Hepatocyte (in vitro differentiated cells): ENCODE data around the gene OBP2A. TPM values are rescaled to one million over a fixed set of nuclear protein-coding genes. Genes with fewer than 3 reads are reported as not detected.

Source experiments
- DNase-seq: peaks from one replicate; pipeline ENCODE4 v3.0.0-alpha.2; 2016; ENCODE audit warnings: low spot score
- H2AFZ ChIP-seq: fragments of 200-600 bp; sonication (generic); 2 replicates; pipeline ENCODE4 v1.6.0; 2016; ENCODE audit warnings: antibody characterized with exemption, mild to moderate bottlenecking
- H3K27ac ChIP-seq: fragments of 200-600 bp; sonication (generic); 2 replicates; pipeline ENCODE4 v1.5.1; 2016; ENCODE audit warnings: mild to moderate bottlenecking
- H3K27me3 ChIP-seq: fragments of 200-600 bp; sonication (generic); 2 replicates; pipeline ENCODE4 v1.6.1; 2016
- H3K36me3 ChIP-seq: fragments of 200-600 bp; sonication (generic); replicated peaks from 2 replicates; pipeline ENCODE4 v1.5.1; 2016; ENCODE audit warnings: low read depth; ENCODE audit not compliant: insufficient read depth
- H3K4me1 ChIP-seq: fragments of 200-600 bp; sonication (generic); 2 replicates; pipeline ENCODE4 v1.5.1; 2016; ENCODE audit warnings: mild to moderate bottlenecking, moderate library complexity; ENCODE audit not compliant: insufficient read depth
- H3K4me2 ChIP-seq: fragments of 200-600 bp; sonication (generic); 2 replicates; pipeline ENCODE4 v1.6.0; 2016
- H3K4me3 ChIP-seq: fragments of 200-600 bp; sonication (generic); 2 replicates; pipeline ENCODE4 v1.5.1; 2016; ENCODE audit warnings: mild to moderate bottlenecking
- H3K79me2 ChIP-seq: fragments of 200-600 bp; sonication (generic); 2 replicates; pipeline ENCODE4 v1.6.0; 2017; ENCODE audit warnings: mild to moderate bottlenecking
- H3K9me2 ChIP-seq: fragments of 200-600 bp; sonication (generic); replicated peaks from 2 replicates; pipeline ENCODE4 v1.6.0; 2017; ENCODE audit warnings: mild to moderate bottlenecking; ENCODE audit not compliant: insufficient read depth
- H3K9me3 ChIP-seq: fragments of 200-600 bp; sonication (generic); 2 replicates; pipeline ENCODE4 v1.5.1; 2016; ENCODE audit warnings: low read depth, mild to moderate bottlenecking
- H4K20me1 ChIP-seq: fragments of 200-600 bp; sonication (generic); 2 replicates; pipeline ENCODE4 v1.6.0; 2016; ENCODE audit warnings: mild to moderate bottlenecking; ENCODE audit not compliant: insufficient read depth, poor library complexity, severe bottlenecking
- EZH2 ChIP-seq: fragments of 200-600 bp; sonication (generic); IDR thresholded peaks from 2 replicates; pipeline ENCODE4 v1.6.1; 2016; ENCODE audit warnings: antibody characterized with exemption, mild to moderate bottlenecking, borderline replicate concordance
- EZH2phosphoT487 ChIP-seq: fragments of 200-600 bp; sonication (generic); IDR thresholded peaks from one replicate; pipeline ENCODE4 v1.6.1; 2018; ENCODE audit warnings: antibody characterized with exemption, mild to moderate bottlenecking, low read depth, moderate library complexity; ENCODE audit not compliant: unreplicated experiment, severe bottlenecking
- WGBS: methylation state at CpG from one replicate; pipeline ENCODE4 v1.1.6; 2016; ENCODE audit warnings: low lambda C conversion rate; ENCODE audit errors: missing lambda C conversion rate; 5-methylcytosine and 5-hydroxymethylcytosine counted together
- polyA plus RNA-seq: library from polyadenylated mRNA; unstranded; fragments of >200 nt; fragmentation: Nextera tagmentation; extraction: Ambion mirVana; gene quantifications from 2 replicates; pipeline ENCODE4 v1.2.1, GENCODE V29; 2016
- total RNA-seq: library from RNA; depleted of rRNA; stranded (reverse); fragments of >200 nt; gene quantifications from 2 replicates; pipeline ENCODE4 v1.2.3, GENCODE V29; 2014
- TF ChIP-seq, protein P1 (sequence below): fragments of 200-600 bp; sonication (generic); IDR thresholded peaks from 2 replicates; pipeline ENCODE4 v1.5.1; 2016; ENCODE audit warnings: antibody characterized with exemption, mild to moderate bottlenecking; ENCODE audit not compliant: poor library complexity

OBP2A gene
- total and polyA plus RNA-seq, 2 experiments from 2014 or later = not detected

DNA sequence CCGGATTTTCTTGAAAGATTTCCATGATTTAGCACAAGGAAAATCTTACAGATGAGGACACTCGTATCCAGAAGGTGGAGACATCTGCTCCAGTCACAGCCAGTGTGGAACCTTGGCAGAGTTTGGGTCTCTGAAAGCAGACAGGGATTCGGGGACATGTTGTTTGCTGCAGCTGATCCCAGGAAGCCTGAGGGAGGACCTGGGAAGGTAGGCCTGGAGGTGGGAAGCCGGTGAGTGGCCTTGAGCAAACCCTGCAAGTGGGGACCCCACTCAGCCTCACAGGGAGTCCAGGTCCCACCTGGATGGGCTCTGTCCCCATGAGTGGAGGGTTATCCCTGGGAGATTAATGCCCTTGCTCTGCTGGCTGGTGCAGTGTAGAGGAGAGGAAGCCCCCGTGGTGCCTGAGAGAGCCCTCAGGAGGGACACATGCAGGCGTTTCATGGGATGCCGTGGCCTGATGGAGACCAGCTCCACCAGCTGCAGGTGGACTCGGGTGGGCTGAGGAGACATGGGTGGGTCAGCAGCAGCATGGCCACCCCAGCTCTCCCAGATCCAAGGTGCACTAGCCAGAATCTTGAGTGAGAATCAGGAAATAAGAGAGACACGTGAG lies 37.6 kb upstream of the OBP2A start:
- Histone ChIP-seq H3K4me3 (no peak overlapping the region), H3K27me3 (no peaks in the 10 kb centered on the region), H3K36me3 (no peaks in the 10 kb centered on the region), H4K20me1 (no peaks in the 10 kb centered on the region), H3K79me2 (no peaks in the 10 kb centered on the region), H3K27ac (no peak overlapping the region), H2AFZ (no peak overlapping the region), H3K9me2 (no peaks in the 10 kb centered on the region), H3K4me1 (no peaks in the 10 kb centered on the region), H3K4me2 (no peak overlapping the region), H3K9me3 (no peaks in the 10 kb centered on the region)
- 95% methylated on average over 9 of the region's 9 CpGs for WGBS
- DNase-seq = no peak
- TF ChIP-seq, protein P1, sequence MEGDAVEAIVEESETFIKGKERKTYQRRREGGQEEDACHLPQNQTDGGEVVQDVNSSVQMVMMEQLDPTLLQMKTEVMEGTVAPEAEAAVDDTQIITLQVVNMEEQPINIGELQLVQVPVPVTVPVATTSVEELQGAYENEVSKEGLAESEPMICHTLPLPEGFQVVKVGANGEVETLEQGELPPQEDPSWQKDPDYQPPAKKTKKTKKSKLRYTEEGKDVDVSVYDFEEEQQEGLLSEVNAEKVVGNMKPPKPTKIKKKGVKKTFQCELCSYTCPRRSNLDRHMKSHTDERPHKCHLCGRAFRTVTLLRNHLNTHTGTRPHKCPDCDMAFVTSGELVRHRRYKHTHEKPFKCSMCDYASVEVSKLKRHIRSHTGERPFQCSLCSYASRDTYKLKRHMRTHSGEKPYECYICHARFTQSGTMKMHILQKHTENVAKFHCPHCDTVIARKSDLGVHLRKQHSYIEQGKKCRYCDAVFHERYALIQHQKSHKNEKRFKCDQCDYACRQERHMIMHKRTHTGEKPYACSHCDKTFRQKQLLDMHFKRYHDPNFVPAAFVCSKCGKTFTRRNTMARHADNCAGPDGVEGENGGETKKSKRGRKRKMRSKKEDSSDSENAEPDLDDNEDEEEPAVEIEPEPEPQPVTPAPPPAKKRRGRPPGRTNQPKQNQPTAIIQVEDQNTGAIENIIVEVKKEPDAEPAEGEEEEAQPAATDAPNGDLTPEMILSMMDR = no peak
- no peak for TF ChIP-seq EZH2phosphoT487
- TF ChIP-seq EZH2 = no peak

DNA sequence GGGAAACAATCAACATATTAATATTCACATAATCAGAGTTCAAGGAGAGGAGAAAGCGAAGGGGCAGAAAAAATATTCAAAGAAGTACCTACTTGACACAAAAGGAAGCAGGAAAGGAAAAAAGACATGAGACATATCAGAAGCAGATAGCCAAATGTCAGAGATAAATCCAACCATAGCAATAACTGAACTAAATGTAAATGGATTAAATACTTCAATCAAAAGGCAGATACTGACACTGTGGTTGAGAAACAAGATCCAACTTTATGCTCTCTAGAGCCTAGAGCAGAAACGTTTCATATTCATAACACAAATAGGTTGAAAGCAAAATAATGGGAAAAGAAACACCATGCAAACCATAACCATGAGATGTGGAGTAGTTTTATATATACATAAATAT lies 36.5 kb upstream of the OBP2A start:
- DNase-seq = no peak
- Histone ChIP-seq H3K4me1 (no peaks in the 10 kb centered on the region), H3K79me2 (no peaks in the 10 kb centered on the region), H3K4me3 (no peak overlapping the region), H3K27ac (no peak overlapping the region), H3K4me2 (no peak overlapping the region), H3K9me2 (no peaks in the 10 kb centered on the region), H2AFZ (no peak overlapping the region), H3K27me3 (no peaks in the 10 kb centered on the region), H4K20me1 (no peaks in the 10 kb centered on the region), H3K36me3 (no peaks in the 10 kb centered on the region), H3K9me3 (no peaks in the 10 kb centered on the region)
- no peak for TF ChIP-seq EZH2
- TF ChIP-seq, protein P1 = no peak
- TF ChIP-seq EZH2phosphoT487 = no peak
- WGBS = 95% methylated on average over 2 of the region's 2 CpGs

DNA sequence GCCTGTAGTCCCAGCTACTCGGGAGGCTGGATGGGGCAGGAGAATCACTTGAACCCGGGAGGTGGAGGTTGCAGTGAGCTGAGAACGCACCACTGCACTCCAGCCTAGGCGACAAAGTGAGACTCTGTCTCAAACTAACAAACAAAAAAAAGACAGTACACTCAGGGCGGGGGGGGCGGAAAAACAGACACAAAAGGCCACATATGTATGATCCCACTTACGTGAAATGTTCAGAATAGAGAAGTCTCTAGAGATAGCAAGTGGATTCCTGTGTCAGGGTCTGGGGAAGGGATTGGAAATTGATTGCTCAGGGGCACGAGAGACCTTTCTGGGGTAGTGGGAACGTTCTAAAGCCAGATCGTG lies 33.7 kb upstream of the OBP2A start:
- H3K9me3 ChIP-seq = no peaks in the 10 kb centered on the region
- DNase-seq = no peak
- H3K4me3 ChIP-seq = no peak overlapping the region
- no peaks in the 10 kb centered on the region for H3K36me3 ChIP-seq
- H3K27ac ChIP-seq = no peak overlapping the region
- no peaks in the 10 kb centered on the region for H3K9me2 ChIP-seq
- H3K4me1 ChIP-seq = no peaks in the 10 kb centered on the region
- H3K4me2 ChIP-seq = no peak overlapping the region
- H4K20me1 ChIP-seq = no peaks in the 10 kb centered on the region
- no peaks in the 10 kb centered on the region for H3K27me3 ChIP-seq
- TF ChIP-seq EZH2phosphoT487 = no peak
- no peak for TF ChIP-seq EZH2
- TF ChIP-seq, protein P1 = no peak
- 88% methylated on average over 10 of the region's 10 CpGs for WGBS
- H3K79me2 ChIP-seq = no peaks in the 10 kb centered on the region
- no peak overlapping the region for H2AFZ ChIP-seq
